Stimulated activated naive CD8-positive, alpha-beta T cell treated with anti-CD3 and anti-CD28 coated beads, Interleukin-15, amount 100 ng/mL, for 72 hours (primary cell): ENCODE measurements around the gene UGT1A9.
A peak's percentile ranks its signal among the peaks of the same experiment; 100 is the strongest.

Source experiments
- ATAC-seq: fragments of 150-1000 bp; cut with Tn5 transposase; 2 replicates; pipeline ENCODE4 v1.10.0; 2021; ENCODE audit warnings: mild to moderate bottlenecking, moderate library complexity
- DNase-seq, 2 donors: peaks; one replicate each; pipeline ENCODE4 v3.0.0; 2021 to 2022
- H3K27ac Mint-ChIP-seq, 2 donors: one replicate each; pipeline ENCODE4 v1.8.0; 2022; ENCODE audit warnings: mild to moderate bottlenecking in 2 of 2, mixed read lengths in 2 of 2, moderate library complexity in 2 of 2
- H3K27me3 Mint-ChIP-seq: one replicate; pipeline ENCODE4 v1.8.0; 2022; ENCODE audit warnings: mixed read lengths
- H3K4me1 Mint-ChIP-seq: one replicate; pipeline ENCODE4 v1.8.0; 2022; ENCODE audit warnings: mild to moderate bottlenecking, mixed read lengths
- H3K4me3 Mint-ChIP-seq, 2 donors: one replicate each; pipeline ENCODE4 v1.8.0; 2022; ENCODE audit warnings: mild to moderate bottlenecking in 2 of 2, mixed read lengths in 2 of 2, moderate library complexity in 1 of 2
- H3K9me3 Mint-ChIP-seq, 2 donors: one replicate each; pipeline ENCODE4 v1.8.0; 2022; ENCODE audit warnings: mixed read lengths in 2 of 2

Gene UGT1A9

DNA sequence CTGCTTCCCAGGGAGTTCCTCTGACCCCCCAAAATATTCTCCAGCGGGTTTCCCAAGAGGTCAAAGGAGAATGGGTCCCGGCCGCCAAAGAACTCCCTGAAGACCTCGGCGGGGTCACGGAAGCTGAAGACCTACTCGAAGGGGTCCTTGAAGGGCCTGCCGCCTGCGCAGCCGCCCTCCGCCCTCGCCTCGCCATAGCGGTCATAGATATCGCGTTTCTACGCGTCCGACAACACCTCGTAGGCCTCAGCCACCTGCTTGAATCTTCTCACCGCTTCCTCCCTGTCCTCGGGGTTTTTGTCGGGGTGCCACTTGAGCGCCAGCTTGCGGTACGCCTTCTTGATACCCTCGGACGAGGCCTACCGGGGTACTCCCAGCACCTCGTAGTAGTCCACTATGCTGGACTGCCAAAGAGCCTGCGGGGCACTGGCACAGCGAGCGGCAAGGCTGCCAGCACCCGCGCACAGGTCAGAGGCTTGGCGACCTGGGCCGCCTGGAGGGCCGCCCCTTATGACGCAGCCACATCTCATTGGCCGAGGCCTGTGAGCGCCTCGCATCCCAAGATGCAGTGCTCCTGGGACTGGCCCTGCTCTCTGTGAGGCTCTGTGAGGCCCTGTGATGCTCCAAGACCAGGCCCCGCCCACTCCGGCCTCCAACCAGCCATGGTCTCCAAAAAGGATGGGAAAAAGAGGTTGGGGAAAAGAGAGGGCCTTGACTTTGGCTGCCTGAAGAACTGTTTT lies 83.3 kb downstream of the UGT1A9 start:
- H3K27ac Mint-ChIP-seq: no peak overlapping the region
- ATAC-seq (no peak), DNase-seq (no peak)
- H3K9me3 Mint-ChIP-seq: peaks cover 7 to 21% of the 10 kb centered on the region in 2 donors
- H3K4me3 Mint-ChIP-seq: no peak overlapping the region
- H3K27me3 Mint-ChIP-seq: peaks cover 3% of the 10 kb centered on the region
- H3K4me1 Mint-ChIP-seq: no peaks in the 10 kb centered on the region

DNA sequence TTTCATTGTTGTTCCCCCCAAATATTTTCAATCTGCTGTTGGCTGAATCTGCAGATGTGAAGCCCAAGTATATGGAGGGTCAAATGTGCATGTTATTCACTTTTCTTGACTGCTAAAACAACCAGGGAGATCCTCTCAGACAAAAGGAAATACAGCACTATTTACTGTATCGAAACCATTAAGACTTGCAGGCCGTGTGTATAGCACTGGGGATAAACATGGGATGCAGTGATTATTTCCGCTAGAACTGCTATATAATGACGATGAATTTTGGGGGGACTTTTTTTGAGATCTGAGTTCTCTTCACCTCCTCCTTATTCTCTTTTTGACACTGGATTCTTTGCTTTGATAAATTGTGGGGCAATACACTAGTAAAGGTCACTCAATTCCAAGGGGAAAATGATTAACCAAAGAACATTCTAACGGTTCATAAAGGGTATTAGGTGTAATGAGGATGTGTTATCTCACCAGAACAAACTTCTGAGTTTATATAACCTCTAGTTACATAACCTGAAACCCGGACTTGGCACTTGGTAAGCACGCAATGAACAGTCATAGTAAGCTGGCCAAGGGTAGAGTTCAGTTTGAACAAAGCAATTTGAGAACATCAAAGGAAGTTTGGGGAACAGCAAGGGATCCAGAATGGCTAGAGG lies 84.9 kb downstream of the UGT1A9 start:
- no peaks in the 10 kb centered on the region for H3K27me3 Mint-ChIP-seq
- H3K27ac Mint-ChIP-seq: no peak overlapping the region
- no peak overlapping the region for H3K4me3 Mint-ChIP-seq
- no peak for DNase-seq
- H3K4me1 Mint-ChIP-seq: no peaks in the 10 kb centered on the region
- H3K9me3 Mint-ChIP-seq: peaks cover 4 to 6% of the 10 kb centered on the region in 2 donors
- no peak for ATAC-seq

DNA sequence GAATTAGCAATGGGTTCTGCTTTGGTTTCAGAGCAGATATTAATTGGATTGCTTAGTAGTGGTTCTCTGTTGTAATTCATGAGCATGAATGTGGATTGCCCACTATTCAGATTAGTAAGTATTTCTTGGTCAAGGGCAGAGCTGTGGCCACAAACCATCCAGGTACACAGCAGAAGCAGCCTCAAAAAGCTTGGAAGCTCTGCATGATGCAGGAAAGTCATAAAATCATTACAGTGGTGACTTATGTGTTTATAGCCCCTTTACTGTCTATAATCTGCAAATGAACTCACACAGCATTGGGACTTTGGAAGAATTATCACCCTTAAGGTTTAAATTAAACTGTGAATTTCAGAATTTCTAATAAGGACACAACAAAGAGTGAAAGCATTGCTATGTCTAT lies 86.4 kb downstream of the UGT1A9 start:
- H3K4me1 Mint-ChIP-seq: no peaks in the 10 kb centered on the region
- no peak for DNase-seq
- H3K27ac Mint-ChIP-seq: no peak overlapping the region
- H3K4me3 Mint-ChIP-seq: no peak overlapping the region
- no peaks in the 10 kb centered on the region for H3K9me3 Mint-ChIP-seq
- ATAC-seq: no peak
- H3K27me3 Mint-ChIP-seq: peaks cover 2% of the 10 kb centered on the region

DNA sequence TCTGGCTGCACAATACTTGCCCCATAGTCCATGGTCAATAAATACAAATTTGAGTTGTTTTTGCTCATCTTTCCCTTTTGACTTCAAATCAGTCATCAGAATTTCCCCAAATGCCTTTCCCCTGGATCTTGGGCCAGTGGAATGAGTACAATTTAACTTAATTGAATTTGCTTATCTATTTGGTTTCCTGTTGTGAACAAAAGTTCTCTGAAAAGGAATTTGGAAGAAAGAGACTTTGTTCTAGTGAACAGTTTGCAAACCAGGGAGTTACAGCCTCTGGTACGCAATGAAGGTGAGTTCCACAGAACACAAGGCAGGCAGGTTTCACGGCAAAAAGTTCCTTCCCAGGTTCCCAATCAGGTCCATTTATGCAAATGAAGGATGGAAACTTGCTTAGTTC lies 87.2 kb downstream of the UGT1A9 start:
- peaks cover 9% of the 10 kb centered on the region for H3K27me3 Mint-ChIP-seq
- H3K4me3 Mint-ChIP-seq: no peak overlapping the region
- ATAC-seq: no peak
- peak overlapping the region in 1 of 2 donors; percentile 38 for H3K27ac Mint-ChIP-seq
- H3K9me3 Mint-ChIP-seq: no peaks in the 10 kb centered on the region
- DNase-seq: no peak
- H3K4me1 Mint-ChIP-seq: no peaks in the 10 kb centered on the region

DNA sequence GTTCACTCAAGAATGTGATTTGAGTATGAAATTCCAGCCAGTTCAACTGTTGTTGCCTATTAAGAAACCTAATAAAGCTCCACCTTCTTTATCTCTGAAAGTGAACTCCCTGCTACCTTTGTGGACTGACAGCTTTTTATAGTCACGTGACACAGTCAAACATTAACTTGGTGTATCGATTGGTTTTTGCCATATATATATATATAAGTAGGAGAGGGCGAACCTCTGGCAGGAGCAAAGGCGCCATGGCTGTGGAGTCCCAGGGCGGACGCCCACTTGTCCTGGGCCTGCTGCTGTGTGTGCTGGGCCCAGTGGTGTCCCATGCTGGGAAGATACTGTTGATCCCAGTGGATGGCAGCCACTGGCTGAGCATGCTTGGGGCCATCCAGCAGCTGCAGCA lies 88.3 kb downstream of the UGT1A9 start, which contains the start of gene UGT1A1:
TSS of gene UGT1A1 (plus strand) at position 228 of the 400 bp plus-strand sequence. CDS start at position 246, 18 bp downstream.
- Mint-ChIP-seq H3K27me3 (peaks cover 21% of the 10 kb centered on the region), H3K4me1 (no peaks in the 10 kb centered on the region), H3K27ac (peak within 1 kb of the TSS in 1 of 2 donors; percentile 38), H3K9me3 (no peaks in the 10 kb centered on the region), H3K4me3 (no peak within 1 kb of the TSS)
- no peak for DNase-seq
- ATAC-seq: no peak

DNA sequence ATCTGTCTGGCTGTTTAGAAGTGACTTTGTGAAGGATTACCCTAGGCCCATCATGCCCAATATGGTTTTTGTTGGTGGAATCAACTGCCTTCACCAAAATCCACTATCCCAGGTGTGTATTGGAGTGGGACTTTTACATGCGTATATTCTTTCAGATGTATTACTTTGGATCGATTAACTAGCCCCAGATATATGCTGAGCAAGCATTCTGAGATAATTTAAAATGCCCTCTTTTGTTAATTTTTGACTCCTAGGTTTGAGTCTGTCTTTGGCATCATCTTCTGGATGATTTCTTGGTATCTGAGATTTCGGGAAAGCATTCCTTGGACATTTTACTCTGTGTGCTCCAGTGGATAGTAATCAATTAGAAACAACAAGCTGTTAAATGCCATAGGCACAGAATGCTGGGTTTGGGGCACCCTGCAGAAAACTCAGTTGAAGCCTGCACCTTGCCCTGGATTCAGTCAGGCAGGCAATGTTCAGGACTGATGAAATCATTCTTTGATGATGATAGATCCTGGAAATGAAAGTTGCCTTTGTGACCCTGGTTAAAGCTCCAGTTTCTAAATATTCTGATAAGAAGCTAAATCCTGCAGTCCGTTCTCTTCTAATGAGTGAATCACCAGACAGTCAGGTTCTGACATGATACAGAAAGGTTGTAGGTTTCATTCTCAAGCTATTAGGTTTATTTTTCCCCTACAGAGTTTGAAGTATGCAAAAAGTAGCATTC lies 89.5 kb downstream of the UGT1A9 start:
- DNase-seq: no peak
- H3K27ac Mint-ChIP-seq: no peak overlapping the region
- H3K27me3 Mint-ChIP-seq: peaks cover 32% of the 10 kb centered on the region
- no peak for ATAC-seq
- no peaks in the 10 kb centered on the region for H3K9me3 Mint-ChIP-seq
- H3K4me3 Mint-ChIP-seq: no peak overlapping the region
- no peaks in the 10 kb centered on the region for H3K4me1 Mint-ChIP-seq

DNA sequence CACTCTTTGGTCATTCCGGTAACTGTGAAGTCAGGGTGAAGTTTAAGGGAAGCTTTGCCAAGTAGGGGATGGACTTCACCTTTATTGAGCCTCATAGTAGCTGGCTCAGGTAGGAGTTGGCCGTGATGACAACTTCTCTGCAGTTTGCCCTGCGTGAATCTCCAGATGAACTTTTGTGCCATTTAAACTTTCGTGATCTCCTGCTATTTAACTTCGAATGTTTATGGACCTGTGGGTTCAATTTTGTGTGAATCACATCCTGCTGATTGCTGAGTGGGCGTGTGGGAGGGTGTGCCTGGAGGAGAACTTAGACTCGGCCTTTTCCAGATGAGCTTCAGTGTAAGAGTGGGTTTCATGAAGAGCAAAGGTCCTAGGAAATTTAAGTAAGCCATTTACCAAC lies 92.6 kb downstream of the UGT1A9 start:
- Mint-ChIP-seq H3K27me3 (peaks cover 38% of the 10 kb centered on the region), H3K9me3 (no peaks in the 10 kb centered on the region), H3K4me1 (no peaks in the 10 kb centered on the region), H3K4me3 (no peak overlapping the region), H3K27ac (no peak overlapping the region)
- DNase-seq: no peak
- no peak for ATAC-seq

DNA sequence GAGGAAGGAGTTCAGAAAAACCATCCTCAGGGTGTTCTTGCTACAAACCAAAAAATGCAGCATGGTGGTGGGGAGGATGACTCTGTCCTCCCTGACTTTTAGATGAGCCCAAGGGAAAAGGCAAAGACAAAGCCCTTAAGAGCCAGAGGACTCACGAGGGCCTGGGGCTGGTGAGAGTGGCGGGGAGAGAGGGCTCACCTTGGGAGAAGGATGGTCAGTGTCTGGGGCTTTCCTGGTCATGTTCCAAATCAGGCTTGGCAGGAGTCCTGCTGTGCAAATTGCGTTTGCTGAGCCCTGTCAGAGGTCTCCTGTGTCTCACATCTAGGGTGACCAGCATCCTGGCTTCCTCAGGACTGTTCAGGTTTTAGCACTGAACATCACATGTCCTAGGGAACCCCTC lies 93.1 kb downstream of the UGT1A9 start:
- no peak for DNase-seq
- H3K27ac Mint-ChIP-seq: no peak overlapping the region
- no peak overlapping the region for H3K4me3 Mint-ChIP-seq
- H3K9me3 Mint-ChIP-seq: no peaks in the 10 kb centered on the region
- peaks cover 42% of the 10 kb centered on the region for H3K27me3 Mint-ChIP-seq
- H3K4me1 Mint-ChIP-seq: no peaks in the 10 kb centered on the region
- ATAC-seq: no peak

DNA sequence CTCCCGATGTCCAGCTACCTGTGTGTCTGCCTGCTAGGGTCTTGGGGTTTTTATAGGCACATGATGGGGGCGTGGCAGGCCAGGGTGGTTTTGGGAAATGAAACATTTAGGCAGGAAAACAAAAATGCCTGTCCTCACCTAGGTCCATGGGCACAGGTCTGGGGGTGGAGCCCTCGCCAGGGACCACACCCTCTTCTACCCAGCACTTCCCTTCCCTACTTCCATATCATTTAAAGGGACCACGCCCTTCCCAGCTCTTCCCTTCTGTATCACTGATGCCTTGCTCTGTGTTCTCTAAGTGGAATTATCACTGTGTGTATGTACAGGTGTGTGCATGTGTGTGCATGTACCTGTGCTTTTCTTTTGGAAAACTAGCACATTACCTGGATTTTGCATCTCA lies 94.7 kb downstream of the UGT1A9 start:
- Mint-ChIP-seq H3K27me3 (peaks cover 42% of the 10 kb centered on the region), H3K4me3 (no peak overlapping the region), H3K27ac (no peak overlapping the region), H3K4me1 (no peaks in the 10 kb centered on the region), H3K9me3 (no peaks in the 10 kb centered on the region)
- ATAC-seq: no peak
- DNase-seq: no peak

DNA sequence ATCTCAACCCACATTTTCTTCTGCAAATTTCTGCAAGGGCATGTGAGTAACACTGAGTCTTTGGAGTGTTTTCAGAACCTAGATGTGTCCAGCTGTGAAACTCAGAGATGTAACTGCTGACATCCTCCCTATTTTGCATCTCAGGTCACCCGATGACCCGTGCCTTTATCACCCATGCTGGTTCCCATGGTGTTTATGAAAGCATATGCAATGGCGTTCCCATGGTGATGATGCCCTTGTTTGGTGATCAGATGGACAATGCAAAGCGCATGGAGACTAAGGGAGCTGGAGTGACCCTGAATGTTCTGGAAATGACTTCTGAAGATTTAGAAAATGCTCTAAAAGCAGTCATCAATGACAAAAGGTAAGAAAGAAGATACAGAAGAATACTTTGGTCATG lies 96.4 kb downstream of the UGT1A9 start:
- ATAC-seq: no peak
- Mint-ChIP-seq H3K4me3 (no peak overlapping the region), H3K4me1 (no peaks in the 10 kb centered on the region), H3K27me3 (peaks cover 41% of the 10 kb centered on the region), H3K9me3 (no peaks in the 10 kb centered on the region), H3K27ac (no peak overlapping the region)
- DNase-seq: no peak

DNA sequence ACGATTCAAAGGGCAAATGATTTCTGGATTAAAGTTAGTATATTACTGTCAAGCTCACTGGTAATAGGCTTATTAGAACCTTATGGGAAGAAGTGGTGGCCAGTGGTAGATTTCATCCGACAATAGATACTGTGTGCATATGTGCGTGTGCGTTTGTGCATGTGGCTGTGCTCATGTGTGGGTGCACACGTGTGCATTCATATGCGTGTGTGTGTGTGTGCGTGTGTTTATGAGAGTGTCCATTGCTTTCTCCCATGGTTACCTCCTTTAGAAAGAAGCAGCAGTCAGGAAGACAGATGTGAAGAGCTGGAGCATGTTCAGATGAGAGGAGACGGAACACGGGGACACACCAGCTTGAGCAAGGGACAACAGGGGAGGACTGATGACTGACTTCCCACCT lies 97.6 kb downstream of the UGT1A9 start:
- H3K9me3 Mint-ChIP-seq: no peaks in the 10 kb centered on the region
- ATAC-seq: no peak
- DNase-seq: no peak
- no peaks in the 10 kb centered on the region for H3K4me1 Mint-ChIP-seq
- H3K4me3 Mint-ChIP-seq: no peak overlapping the region
- no peak overlapping the region for H3K27ac Mint-ChIP-seq
- H3K27me3 Mint-ChIP-seq: peaks cover 29% of the 10 kb centered on the region

DNA sequence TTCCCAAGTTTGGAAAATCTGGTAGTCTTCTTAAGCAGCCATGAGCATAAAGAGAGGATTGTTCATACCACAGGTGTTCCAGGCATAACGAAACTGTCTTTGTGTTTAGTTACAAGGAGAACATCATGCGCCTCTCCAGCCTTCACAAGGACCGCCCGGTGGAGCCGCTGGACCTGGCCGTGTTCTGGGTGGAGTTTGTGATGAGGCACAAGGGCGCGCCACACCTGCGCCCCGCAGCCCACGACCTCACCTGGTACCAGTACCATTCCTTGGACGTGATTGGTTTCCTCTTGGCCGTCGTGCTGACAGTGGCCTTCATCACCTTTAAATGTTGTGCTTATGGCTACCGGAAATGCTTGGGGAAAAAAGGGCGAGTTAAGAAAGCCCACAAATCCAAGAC lies 100.5 kb downstream of the UGT1A9 start:
- DNase-seq: no peak

DNA sequence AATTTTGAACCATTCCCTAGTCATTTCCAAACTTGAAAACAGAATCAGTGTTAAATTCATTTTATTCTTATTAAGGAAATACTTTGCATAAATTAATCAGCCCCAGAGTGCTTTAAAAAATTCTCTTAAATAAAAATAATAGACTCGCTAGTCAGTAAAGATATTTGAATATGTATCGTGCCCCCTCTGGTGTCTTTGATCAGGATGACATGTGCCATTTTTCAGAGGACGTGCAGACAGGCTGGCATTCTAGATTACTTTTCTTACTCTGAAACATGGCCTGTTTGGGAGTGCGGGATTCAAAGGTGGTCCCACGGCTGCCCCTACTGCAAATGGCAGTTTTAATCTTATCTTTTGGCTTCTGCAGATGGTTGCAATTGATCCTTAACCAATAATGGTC lies 100.9 kb downstream of the UGT1A9 start:
- Mint-ChIP-seq H3K27me3 (peaks cover 19% of the 10 kb centered on the region), H3K4me1 (no peaks in the 10 kb centered on the region), H3K4me3 (no peak overlapping the region), H3K27ac (no peak overlapping the region), H3K9me3 (peaks cover 3 to 23% of the 10 kb centered on the region in 2 donors)
- DNase-seq: no peak
- no peak for ATAC-seq

More for the DNA sequence above, 100.5 kb downstream of the UGT1A9 start:
- no peak for ATAC-seq
- peaks cover 3 to 21% of the 10 kb centered on the region in 2 donors for H3K9me3 Mint-ChIP-seq
- H3K4me3 Mint-ChIP-seq: no peak overlapping the region
- no peaks in the 10 kb centered on the region for H3K4me1 Mint-ChIP-seq
- peaks cover 19% of the 10 kb centered on the region for H3K27me3 Mint-ChIP-seq
- H3K27ac Mint-ChIP-seq: no peak overlapping the region

DNA sequence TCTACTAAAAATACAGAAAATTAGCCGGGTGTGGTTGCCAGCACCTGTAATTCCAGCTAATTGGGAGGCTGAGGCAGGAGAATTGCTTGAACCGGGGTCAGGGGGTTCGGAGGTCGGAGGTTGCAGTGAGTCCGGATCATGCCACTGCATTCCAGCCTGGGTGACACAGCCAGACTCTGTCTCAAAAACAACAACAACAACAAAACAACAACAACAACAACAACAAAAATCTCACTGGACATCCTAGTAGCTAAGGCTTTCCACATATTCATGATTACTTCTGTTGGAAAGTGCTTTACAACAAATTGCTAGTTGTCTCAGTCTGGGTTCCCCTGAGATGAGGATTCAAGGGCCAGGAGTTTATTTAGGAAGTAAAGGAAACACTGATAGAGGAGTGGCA lies 102.2 kb downstream of the UGT1A9 start:
- peaks cover 26% of the 10 kb centered on the region for H3K27me3 Mint-ChIP-seq
- ATAC-seq (no peak), DNase-seq (no peak)
- H3K27ac Mint-ChIP-seq: no peak overlapping the region
- no peaks in the 10 kb centered on the region for H3K4me1 Mint-ChIP-seq
- peaks cover 3 to 30% of the 10 kb centered on the region in 2 donors for H3K9me3 Mint-ChIP-seq
- H3K4me3 Mint-ChIP-seq: no peak overlapping the region

DNA sequence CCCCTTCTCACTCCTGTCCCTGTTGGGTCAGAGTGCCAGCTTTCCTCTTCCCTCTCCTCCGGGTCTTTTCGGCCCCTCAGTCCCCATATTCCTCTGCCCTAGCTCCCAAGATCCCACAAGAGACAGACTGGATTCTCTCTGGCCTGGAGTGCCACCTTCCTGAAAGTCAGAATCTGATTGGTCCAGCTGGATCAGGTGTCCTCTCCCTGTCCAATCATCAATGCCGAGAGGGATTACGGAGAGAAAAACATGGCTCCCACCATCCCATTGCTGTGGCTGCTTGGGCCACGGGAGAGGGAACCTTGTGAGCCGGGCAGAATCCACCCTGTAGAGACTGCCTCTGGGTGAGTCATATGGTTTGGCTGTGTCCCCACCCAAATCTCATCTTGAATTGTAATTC lies 103.7 kb downstream of the UGT1A9 start:
- H3K9me3 Mint-ChIP-seq: peaks cover 3 to 37% of the 10 kb centered on the region in 2 donors
- peak overlapping the region in 1 of 2 donors; percentile 57 for H3K27ac Mint-ChIP-seq
- ATAC-seq (no peak), DNase-seq (no peak)
- H3K4me3 Mint-ChIP-seq: no peak overlapping the region
- H3K4me1 Mint-ChIP-seq: no peaks in the 10 kb centered on the region
- peaks cover 18% of the 10 kb centered on the region for H3K27me3 Mint-ChIP-seq

DNA sequence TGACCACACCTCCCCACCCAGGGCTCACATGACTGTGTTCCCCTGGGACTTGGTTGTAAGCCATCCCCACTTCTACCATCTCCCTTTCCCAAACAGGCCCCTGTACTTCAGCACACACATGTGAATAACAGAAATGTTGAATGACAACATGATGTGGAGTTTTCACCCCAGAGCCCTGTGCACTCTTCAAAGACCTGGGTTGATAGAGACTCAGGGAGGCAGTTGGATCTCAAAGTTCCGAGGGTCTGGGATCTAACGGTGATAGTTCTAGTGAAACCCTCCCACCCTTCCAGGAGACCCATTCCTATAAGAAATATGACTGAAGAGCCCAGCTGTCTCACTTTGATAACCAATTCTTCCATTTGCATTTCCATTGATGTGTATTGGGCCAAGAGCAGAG lies 106.3 kb downstream of the UGT1A9 start, which contains the start of gene MROH2A:
TSS of gene MROH2A (plus strand) at position 301 of the 400 bp plus-strand sequence. CDS start 1,029 bp downstream, outside the sequence.
- H3K27ac Mint-ChIP-seq: no peak within 1 kb of the TSS
- H3K4me3 Mint-ChIP-seq: no peak within 1 kb of the TSS
- DNase-seq: no peak
- peaks cover 3 to 37% of the 10 kb centered on the region in 2 donors for H3K9me3 Mint-ChIP-seq
- H3K27me3 Mint-ChIP-seq: peaks cover 36% of the 10 kb centered on the region
- H3K4me1 Mint-ChIP-seq: no peaks in the 10 kb centered on the region
- ATAC-seq: no peak
